Measurements from ENCODE around the gene HDGFL2. TPM values are rescaled to one million over a fixed set of nuclear protein-coding genes. Genes with fewer than 3 reads are reported as not detected.

The HDGFL2 gene
- total and polyA plus RNA-seq, 2 of the 8 experiments (the other 6 are each of a cell fraction or from before 2014, with no cell fraction given): 31.1 to 106 TPM

DNA sequence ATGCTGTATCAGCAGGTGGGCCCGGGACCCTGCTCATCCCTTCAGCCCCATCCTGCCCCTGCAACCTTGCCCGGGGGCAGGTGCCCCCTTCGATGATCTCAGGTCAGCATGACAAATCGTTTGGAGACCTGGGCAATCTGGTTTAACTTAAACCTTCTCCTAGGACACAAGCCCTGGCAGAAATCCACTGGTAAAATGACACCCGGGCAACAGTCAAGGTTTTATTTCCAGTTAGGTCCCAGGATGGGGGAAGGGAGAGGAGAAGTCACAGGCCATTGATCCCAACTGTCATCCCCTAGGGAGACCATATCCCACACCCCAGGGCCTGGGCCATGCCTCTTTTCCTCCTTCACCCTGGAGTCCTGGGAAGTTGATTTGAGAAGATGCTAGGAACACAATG is 64.7 kb downstream of the HDGFL2 start (continued):
- TF ChIP-seq, protein P1, sequence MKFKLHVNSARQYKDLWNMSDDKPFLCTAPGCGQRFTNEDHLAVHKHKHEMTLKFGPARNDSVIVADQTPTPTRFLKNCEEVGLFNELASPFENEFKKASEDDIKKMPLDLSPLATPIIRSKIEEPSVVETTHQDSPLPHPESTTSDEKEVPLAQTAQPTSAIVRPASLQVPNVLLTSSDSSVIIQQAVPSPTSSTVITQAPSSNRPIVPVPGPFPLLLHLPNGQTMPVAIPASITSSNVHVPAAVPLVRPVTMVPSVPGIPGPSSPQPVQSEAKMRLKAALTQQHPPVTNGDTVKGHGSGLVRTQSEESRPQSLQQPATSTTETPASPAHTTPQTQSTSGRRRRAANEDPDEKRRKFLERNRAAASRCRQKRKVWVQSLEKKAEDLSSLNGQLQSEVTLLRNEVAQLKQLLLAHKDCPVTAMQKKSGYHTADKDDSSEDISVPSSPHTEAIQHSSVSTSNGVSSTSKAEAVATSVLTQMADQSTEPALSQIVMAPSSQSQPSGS (IDR thresholded peaks at IDR 0.05; ENCODE audit: low read length): no peak
- TF ChIP-seq RFX5 (IDR thresholded peaks at IDR 0.05; ENCODE audit: borderline replicate concordance, low read depth, low read length): no peak
- no peak for TF ChIP-seq SP1 (IDR thresholded peaks at IDR 0.05; ENCODE audit: low read depth, low read length)
